ENCODE measurements around the gene ZNF474. TPM values are rescaled to one million over a fixed set of nuclear protein-coding genes. Genes with fewer than 3 reads are reported as not detected.

Gene ZNF474
- total RNA-seq (2021) (not detected in 3 replicates), Bru-seq, nascent RNA (percentile 26 among the genes with signal in this experiment)
- long read RNA-seq, experiment 1, result 0 reads
- long read RNA-seq, experiment 2, result 0 reads
- long read RNA-seq, experiment 3, result 0 reads

DNA sequence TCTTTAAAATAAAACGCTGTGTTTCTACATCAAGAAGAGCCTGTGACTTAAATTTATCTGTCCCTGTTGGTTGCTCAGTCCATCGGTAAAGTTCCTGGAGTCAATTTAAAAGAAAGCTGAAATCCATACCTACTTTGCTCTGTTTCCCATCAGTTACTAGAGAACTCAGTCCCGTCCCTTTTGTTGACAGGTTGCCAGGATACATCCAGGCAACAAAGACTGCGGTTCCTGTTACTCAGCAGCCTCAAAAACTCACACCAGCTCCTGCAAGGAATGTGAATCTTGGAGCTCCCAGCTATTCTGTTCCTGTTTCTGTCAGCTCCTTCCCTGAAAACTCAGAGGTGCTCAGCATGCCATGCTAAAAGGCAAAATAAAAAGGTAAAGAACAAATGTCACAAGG, at the start of gene ZNF474:
Gene ZNF474 (plus strand): TSS at position 241 of the 400 bp plus-strand sequence. CDS start 22,445 bp downstream, outside the sequence.
- peak within 1 kb of the TSS; percentile 86 for H3K27ac Mint-ChIP-seq

More for the DNA sequence above, at the start of gene ZNF474:
- ATAC-seq (peak; percentile 99), DNase-seq (ENCODE audit: low spot score) (peak; percentile 60)
- CTCF ChIA-PET, result interaction anchor here (0.8 to 1.1 kb wide), 5 partner anchors 27 to 100 kb away, joined by 3 to 8 read pairs (median 5); partner anchors contain the start of gene LOX
- POLR2A ChIA-PET, result no interaction called here
- TF ChIP-seq, protein P1, sequence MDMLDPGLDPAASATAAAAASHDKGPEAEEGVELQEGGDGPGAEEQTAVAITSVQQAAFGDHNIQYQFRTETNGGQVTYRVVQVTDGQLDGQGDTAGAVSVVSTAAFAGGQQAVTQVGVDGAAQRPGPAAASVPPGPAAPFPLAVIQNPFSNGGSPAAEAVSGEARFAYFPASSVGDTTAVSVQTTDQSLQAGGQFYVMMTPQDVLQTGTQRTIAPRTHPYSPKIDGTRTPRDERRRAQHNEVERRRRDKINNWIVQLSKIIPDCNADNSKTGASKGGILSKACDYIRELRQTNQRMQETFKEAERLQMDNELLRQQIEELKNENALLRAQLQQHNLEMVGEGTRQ (CRISPR knock-in tag; IDR thresholded peaks at IDR 0.05), result no peak
- TF ChIP-seq, protein P2, sequence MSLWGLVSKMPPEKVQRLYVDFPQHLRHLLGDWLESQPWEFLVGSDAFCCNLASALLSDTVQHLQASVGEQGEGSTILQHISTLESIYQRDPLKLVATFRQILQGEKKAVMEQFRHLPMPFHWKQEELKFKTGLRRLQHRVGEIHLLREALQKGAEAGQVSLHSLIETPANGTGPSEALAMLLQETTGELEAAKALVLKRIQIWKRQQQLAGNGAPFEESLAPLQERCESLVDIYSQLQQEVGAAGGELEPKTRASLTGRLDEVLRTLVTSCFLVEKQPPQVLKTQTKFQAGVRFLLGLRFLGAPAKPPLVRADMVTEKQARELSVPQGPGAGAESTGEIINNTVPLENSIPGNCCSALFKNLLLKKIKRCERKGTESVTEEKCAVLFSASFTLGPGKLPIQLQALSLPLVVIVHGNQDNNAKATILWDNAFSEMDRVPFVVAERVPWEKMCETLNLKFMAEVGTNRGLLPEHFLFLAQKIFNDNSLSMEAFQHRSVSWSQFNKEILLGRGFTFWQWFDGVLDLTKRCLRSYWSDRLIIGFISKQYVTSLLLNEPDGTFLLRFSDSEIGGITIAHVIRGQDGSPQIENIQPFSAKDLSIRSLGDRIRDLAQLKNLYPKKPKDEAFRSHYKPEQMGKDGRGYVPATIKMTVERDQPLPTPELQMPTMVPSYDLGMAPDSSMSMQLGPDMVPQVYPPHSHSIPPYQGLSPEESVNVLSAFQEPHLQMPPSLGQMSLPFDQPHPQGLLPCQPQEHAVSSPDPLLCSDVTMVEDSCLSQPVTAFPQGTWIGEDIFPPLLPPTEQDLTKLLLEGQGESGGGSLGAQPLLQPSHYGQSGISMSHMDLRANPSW (CRISPR knock-in tag; conservative IDR thresholded peaks at IDR 0.05; ENCODE audit: low read depth), result no peak
- TF ChIP-seq, protein P3, sequence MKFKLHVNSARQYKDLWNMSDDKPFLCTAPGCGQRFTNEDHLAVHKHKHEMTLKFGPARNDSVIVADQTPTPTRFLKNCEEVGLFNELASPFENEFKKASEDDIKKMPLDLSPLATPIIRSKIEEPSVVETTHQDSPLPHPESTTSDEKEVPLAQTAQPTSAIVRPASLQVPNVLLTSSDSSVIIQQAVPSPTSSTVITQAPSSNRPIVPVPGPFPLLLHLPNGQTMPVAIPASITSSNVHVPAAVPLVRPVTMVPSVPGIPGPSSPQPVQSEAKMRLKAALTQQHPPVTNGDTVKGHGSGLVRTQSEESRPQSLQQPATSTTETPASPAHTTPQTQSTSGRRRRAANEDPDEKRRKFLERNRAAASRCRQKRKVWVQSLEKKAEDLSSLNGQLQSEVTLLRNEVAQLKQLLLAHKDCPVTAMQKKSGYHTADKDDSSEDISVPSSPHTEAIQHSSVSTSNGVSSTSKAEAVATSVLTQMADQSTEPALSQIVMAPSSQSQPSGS (CRISPR knock-in tag; IDR thresholded peaks at IDR 0.05; ENCODE audit: borderline replicate concordance, low read depth), result no peak
- no peak for TF ChIP-seq JAZF1 (CRISPR knock-in tag; IDR thresholded peaks at IDR 0.05)
- no peak for TF ChIP-seq SMAD3 (CRISPR knock-in tag; IDR thresholded peaks at IDR 0.05; ENCODE audit: borderline replicate concordance)
- no peak for TF ChIP-seq FOXK1 (CRISPR knock-in tag; IDR thresholded peaks at IDR 0.05)
- TF ChIP-seq, protein P4, sequence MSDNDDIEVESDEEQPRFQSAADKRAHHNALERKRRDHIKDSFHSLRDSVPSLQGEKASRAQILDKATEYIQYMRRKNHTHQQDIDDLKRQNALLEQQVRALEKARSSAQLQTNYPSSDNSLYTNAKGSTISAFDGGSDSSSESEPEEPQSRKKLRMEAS (CRISPR knock-in tag; IDR thresholded peaks at IDR 0.05), result no peak
- TF ChIP-seq, protein P5, sequence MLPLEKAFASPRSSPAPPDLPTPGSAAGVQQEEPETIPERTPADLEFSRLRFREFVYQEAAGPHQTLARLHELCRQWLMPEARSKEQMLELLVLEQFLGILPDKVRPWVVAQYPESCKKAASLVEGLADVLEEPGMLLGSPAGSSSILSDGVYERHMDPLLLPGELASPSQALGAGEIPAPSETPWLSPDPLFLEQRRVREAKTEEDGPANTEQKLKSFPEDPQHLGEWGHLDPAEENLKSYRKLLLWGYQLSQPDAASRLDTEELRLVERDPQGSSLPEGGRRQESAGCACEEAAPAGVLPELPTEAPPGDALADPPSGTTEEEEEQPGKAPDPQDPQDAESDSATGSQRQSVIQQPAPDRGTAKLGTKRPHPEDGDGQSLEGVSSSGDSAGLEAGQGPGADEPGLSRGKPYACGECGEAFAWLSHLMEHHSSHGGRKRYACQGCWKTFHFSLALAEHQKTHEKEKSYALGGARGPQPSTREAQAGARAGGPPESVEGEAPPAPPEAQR (CRISPR knock-in tag; IDR thresholded peaks at IDR 0.05), result no peak
- TF ChIP-seq NFE2L1 (CRISPR knock-in tag; IDR thresholded peaks at IDR 0.05), result no peak
- TF ChIP-seq, protein P6, sequence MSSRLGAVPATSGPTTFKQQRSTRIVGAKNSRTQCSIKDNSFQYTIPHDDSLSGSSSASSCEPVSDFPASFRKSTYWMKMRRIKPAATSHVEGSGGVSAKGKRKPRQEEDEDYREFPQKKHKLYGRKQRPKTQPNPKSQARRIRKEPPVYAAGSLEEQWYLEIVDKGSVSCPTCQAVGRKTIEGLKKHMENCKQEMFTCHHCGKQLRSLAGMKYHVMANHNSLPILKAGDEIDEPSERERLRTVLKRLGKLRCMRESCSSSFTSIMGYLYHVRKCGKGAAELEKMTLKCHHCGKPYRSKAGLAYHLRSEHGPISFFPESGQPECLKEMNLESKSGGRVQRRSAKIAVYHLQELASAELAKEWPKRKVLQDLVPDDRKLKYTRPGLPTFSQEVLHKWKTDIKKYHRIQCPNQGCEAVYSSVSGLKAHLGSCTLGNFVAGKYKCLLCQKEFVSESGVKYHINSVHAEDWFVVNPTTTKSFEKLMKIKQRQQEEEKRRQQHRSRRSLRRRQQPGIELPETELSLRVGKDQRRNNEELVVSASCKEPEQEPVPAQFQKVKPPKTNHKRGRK (CRISPR knock-in tag; IDR thresholded peaks at IDR 0.05; ENCODE audit: borderline replicate concordance), result no peak
- TF ChIP-seq MXD4 (CRISPR knock-in tag; IDR thresholded peaks at IDR 0.05; ENCODE audit: borderline replicate concordance), result no peak
- TF ChIP-seq, protein P7, sequence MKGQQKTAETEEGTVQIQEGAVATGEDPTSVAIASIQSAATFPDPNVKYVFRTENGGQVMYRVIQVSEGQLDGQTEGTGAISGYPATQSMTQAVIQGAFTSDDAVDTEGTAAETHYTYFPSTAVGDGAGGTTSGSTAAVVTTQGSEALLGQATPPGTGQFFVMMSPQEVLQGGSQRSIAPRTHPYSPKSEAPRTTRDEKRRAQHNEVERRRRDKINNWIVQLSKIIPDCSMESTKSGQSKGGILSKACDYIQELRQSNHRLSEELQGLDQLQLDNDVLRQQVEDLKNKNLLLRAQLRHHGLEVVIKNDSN (CRISPR knock-in tag; IDR thresholded peaks at IDR 0.05), result no peak
- TF ChIP-seq, protein P8, sequence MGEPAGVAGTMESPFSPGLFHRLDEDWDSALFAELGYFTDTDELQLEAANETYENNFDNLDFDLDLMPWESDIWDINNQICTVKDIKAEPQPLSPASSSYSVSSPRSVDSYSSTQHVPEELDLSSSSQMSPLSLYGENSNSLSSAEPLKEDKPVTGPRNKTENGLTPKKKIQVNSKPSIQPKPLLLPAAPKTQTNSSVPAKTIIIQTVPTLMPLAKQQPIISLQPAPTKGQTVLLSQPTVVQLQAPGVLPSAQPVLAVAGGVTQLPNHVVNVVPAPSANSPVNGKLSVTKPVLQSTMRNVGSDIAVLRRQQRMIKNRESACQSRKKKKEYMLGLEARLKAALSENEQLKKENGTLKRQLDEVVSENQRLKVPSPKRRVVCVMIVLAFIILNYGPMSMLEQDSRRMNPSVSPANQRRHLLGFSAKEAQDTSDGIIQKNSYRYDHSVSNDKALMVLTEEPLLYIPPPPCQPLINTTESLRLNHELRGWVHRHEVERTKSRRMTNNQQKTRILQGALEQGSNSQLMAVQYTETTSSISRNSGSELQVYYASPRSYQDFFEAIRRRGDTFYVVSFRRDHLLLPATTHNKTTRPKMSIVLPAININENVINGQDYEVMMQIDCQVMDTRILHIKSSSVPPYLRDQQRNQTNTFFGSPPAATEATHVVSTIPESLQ (CRISPR knock-in tag; IDR thresholded peaks at IDR 0.05), result no peak
- no peak for TF ChIP-seq CBFB (CRISPR knock-in tag; IDR thresholded peaks at IDR 0.05; ENCODE audit: low read depth)
- no peak for TF ChIP-seq IRF2 (CRISPR knock-in tag; IDR thresholded peaks at IDR 0.05; ENCODE audit: borderline replicate concordance, low read depth)
- Mint-ChIP-seq H3K9me3 (no peaks in the 10 kb centered on the region), H3K36me3 (no peaks in the 10 kb centered on the region), H3K4me3 (no peak within 1 kb of the TSS), H3K4me1 (peaks cover 12% of the 10 kb centered on the region), H3K27me3 (ENCODE audit: low read depth) (no peaks in the 10 kb centered on the region)

All from WTC11 (cell line).